ENCODE data around the gene DYNC1LI1.
"Not testable (repeated sequence)": the region's sequence is repeated elsewhere in the genome, so short reads cannot be mapped to it uniquely, and the experiment has no call there.

DNA sequence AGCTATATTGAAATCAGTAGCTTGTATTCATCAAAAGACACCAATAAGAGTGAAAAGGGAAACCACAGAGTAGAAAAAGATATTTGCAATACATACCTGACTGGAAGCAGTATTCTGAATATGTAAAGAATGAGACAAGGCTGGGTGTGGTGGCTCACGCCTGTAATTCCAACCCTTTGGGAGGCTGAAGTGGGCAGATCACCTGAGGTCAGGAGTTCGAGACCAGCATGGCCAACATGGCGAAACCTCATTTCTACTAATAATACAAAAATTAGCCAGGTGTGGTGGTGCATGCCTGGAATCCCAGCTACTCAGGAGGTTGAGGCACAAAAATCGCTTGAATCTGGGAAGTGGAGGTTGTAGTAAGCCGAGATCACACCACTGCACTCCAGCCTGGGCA lies 51.7 kb downstream of the DYNC1LI1 start:
- TF ChIP-seq, protein P1, sequence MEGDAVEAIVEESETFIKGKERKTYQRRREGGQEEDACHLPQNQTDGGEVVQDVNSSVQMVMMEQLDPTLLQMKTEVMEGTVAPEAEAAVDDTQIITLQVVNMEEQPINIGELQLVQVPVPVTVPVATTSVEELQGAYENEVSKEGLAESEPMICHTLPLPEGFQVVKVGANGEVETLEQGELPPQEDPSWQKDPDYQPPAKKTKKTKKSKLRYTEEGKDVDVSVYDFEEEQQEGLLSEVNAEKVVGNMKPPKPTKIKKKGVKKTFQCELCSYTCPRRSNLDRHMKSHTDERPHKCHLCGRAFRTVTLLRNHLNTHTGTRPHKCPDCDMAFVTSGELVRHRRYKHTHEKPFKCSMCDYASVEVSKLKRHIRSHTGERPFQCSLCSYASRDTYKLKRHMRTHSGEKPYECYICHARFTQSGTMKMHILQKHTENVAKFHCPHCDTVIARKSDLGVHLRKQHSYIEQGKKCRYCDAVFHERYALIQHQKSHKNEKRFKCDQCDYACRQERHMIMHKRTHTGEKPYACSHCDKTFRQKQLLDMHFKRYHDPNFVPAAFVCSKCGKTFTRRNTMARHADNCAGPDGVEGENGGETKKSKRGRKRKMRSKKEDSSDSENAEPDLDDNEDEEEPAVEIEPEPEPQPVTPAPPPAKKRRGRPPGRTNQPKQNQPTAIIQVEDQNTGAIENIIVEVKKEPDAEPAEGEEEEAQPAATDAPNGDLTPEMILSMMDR (IDR thresholded peaks at IDR 0.05) = not testable (repeated sequence)
- TF ChIP-seq POLR2A, POLR2AphosphoS5 (IDR thresholded peaks at IDR 0.05): not testable (repeated sequence)
